Measurements from ENCODE around the gene CCDC69. TPM values are rescaled to one million over a fixed set of nuclear protein-coding genes. Genes with fewer than 3 reads are reported as not detected.
A peak's percentile ranks its signal among the peaks of the same experiment; 100 is the strongest.

CCDC69 gene
- total RNA-seq, 1 donor from 2014 or later: 45.8 TPM

- DNase-seq (ENCODE audit: low spot score) (no peak), ATAC-seq (no peak)
- intact Hi-C loops (cut with DNase I): no loop called here
These were observed 1.6 kb upstream of the CCDC69 start for GRCh38 chr5:151225475-151225874.

DNA sequence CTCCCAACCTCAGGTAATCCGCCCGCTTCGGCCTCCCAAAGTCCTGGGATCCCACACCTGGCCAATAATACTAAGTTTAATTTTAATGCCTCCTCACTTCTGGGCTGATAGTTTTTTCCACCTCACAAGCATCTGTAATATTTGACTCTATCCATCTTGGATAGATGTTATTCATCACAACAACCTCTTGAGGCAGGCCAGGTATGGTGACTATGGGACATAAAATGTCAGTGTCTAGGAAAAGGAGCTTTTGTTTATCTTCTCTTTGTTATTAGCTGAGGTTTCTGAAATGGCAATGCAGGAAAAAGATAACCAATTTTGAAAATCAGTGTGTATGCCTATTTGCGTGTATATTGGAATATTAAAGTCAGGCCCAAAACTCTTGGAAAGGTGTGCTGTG is 1.2 kb upstream of the CCDC69 start:
- intact Hi-C loops (cut with DNase I): no loop called here
- no peak for DNase-seq (ENCODE audit: low spot score)
- no peak for ATAC-seq

GRCh38 chr5:151224372-151224771 is 480 bp upstream of the CCDC69 start:
- no peak for DNase-seq (ENCODE audit: low spot score)
- intact Hi-C loops (cut with DNase I): no loop called here

GRCh38 chr5:151222790-151223446 is 974 bp downstream of the CCDC69 start:
- intact Hi-C loops (cut with DNase I): no loop called here
- no peak for DNase-seq (ENCODE audit: low spot score)

More at GRCh38 chr5:151224372-151224771, 480 bp upstream of the CCDC69 start:
- ATAC-seq: no peak

DNA sequence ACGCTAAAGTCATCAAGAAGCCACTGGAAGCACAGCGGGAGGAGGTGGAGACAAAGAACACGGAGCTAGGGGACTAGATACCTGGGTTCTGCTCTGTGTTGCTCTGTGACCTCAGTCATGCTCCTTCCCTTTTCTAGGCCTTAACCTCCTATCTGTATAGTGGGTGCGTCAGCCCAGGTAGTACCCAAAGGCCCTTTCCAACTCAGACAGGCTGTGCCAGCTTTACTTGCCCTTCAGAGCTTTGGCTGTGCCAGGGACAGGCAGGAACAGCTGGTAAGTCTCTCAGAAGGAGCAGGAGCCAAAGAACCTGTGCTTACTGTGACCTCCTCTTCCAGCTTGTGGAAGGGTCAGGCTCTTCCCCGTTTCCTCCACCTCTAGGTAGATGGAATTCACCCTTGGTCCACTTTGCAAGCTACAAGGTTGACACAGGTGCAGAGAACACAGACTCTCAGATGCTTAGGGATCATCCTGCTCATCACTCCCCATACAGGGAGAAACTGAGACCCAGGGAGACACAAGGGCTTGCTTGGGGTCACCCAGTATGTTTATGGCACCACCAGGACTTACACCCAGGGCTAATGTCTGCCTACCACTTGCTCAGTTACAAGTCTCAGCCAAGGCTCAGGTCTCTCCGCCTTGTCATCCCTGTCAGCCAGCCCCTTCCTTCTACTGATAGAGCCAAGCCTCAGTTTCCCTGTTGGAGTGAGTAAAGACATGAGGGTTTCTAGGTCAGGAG is 1.7 kb downstream of the CCDC69 start:
- no peak for ATAC-seq
- no peak for DNase-seq (ENCODE audit: low spot score)
- intact Hi-C loops (cut with DNase I): no loop called here

More at GRCh38 chr5:151222790-151223446, 974 bp downstream of the CCDC69 start:
- ATAC-seq: peak; percentile 72

- intact Hi-C loops (cut with DNase I): no loop called here
- ATAC-seq (no peak), DNase-seq (ENCODE audit: low spot score) (no peak)
These were observed 2.3 kb downstream of the CCDC69 start for GRCh38 chr5:151221574-151221973.

GRCh38 chr5:151219789-151220188 is 4.1 kb downstream of the CCDC69 start:
- ATAC-seq (no peak), DNase-seq (ENCODE audit: low spot score) (no peak)
- intact Hi-C loops (cut with DNase I): no loop called here

GRCh38 chr5:151219138-151219537 is 4.8 kb downstream of the CCDC69 start:
- ATAC-seq (no peak), DNase-seq (ENCODE audit: low spot score) (no peak)
- intact Hi-C loops (cut with DNase I): no loop called here

DNA sequence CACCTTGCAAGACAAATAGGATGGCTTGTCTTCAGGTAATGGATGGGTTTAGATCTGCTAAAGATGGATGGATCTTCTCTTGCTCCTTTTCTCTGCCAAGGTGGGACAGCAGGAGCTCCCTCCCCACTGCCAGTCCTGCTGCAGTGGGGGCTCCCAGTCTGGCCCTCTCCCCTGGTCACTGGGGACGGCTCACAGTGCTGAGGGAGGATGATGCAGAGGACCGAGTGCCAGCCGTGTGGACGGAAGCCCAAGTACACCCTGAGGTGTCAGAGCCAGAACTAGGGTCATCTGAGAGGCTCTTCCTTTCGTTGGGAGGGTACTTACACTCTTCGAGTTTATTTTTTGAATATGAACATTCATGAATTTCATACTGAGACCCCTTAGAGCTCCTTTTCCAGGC is 5.7 kb downstream of the CCDC69 start:
- intact Hi-C loops (cut with DNase I): no loop called here
- ATAC-seq: no peak
- no peak for DNase-seq (ENCODE audit: low spot score)

- DNase-seq (ENCODE audit: low spot score) (no peak), ATAC-seq (no peak)
- intact Hi-C loops (cut with DNase I): no loop called here
These were observed 7.1 kb downstream of the CCDC69 start for GRCh38 chr5:151216781-151217180.

- no peak for ATAC-seq
These were observed 8.4 kb downstream of the CCDC69 start for GRCh38 chr5:151215546-151215880.

DNA sequence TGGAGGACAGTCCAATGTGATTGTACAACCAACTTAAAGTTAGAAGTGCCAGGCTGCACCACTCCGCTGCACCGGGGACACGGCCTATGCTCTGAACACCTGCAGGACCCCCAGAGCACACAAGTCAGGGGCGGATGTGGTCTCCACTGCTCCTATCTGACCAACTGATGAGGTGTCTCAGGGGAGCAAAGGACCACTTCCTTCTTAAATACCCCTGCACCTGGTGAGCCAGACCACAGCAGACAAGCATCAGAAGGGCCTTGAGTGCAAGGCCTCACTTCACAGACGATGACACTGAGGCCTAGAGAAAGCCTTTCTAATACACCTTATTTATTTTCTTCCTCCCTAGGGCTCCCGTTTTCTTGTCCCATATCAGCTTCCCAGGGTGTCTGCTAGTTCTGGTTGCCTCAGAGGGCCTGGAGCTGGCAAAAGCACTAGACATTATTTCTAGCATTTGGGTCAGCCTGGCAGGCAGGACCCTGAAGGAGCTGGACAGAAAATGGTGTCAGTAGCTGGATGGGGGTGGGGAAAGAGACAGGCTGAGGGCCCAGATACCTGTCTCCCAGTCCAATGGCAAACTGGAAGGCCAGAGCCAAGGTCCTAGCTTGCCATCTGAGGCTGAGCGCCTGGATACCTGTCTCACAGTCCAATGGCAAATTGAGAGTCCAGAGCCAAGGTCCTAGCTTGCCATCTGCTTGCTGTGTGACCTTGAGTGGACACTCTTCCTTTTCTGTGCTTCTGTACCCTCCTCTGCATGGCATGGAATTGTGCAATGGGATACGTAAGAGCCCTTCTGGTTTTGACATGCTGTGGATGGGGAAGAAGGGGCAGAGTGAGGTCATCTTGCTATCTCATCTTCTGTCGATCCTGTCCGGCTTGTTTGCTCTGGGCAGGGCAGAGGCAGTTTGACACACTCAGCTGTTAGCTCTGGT is 9.0 kb downstream of the CCDC69 start:
- ATAC-seq (peak; percentile 6), DNase-seq (ENCODE audit: low spot score) (no peak)
- intact Hi-C loops (cut with DNase I): no loop called here

More at GRCh38 chr5:151215546-151215880, 8.4 kb downstream of the CCDC69 start:
- intact Hi-C loops (cut with DNase I): no loop called here
- DNase-seq (ENCODE audit: low spot score): no peak

DNA sequence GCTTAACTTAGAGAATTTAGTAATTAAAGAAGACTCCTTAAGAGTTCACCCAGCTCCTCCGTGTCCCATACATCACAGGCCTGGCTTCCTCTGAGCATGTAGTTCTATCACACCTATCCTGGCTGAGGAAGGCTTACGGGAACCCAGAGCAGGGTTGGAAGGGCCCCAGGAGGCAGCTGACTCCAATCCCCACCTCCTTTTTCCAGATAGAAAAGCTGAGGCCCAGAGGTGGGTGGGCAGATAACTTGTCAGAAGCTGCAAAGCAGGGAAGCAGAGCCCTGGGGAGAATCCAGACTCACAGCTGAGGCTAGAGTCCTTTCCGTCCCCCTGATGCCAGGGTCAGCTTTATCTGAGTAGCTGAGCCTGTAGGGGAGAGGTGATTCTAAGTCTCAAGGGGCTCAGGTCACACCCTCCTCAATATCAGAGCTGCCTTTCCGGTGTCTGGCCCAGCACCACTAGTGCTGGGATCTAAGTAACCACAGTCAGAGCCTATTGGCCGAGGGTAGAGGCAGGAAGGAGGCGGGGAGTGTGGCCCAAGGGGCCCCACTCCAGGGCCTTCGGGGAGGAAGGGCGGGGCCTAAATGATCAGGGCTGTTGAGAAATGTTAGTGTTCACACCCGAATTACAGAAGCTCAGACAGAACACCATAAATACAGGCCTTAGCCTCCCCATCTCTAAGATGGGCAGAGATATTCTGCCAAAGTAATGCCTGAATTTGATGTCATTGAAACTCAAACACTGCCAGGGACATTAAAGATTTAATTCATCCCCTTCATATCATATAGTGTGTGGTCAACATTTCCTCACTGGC is 9.9 kb downstream of the CCDC69 start:
- intact Hi-C loops (cut with DNase I): no loop called here
- ATAC-seq: peak; percentile 95
- peak; percentile 82 for DNase-seq (ENCODE audit: low spot score)

- intact Hi-C loops (cut with DNase I): no loop called here
- ATAC-seq (no peak), DNase-seq (ENCODE audit: low spot score) (no peak)
These were observed 11.5 kb downstream of the CCDC69 start for GRCh38 chr5:151212406-151212798.

DNA sequence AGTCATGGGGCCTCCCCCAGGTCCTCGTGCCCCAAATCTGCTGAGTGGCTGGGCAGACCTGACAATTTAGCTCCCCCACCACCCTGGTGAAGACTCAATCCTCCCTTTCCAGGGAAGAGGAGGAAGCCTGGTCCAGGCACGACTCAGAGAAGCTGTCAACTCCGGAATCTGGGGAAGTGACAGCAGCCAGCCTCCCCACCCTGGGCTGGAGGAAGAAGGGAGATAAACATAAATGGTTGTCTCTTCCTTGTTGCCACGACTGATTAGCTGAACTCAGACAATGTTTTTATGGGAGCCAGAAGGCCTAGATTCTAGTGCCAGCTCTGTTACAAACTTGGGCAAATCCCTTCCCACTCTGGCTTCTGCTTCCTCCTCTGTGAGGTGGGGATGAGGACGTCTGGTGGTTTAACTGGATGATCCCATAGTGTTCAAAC is 15.4 kb downstream of the CCDC69 start:
- ATAC-seq (peak; percentile 54), DNase-seq (ENCODE audit: low spot score) (no peak)
- intact Hi-C loops (cut with DNase I): no loop called here

- intact Hi-C loops (cut with DNase I): no loop called here
- ATAC-seq: no peak
- no peak for DNase-seq (ENCODE audit: low spot score)
These were observed 18.5 kb downstream of the CCDC69 start for GRCh38 chr5:151205411-151205810.

DNA sequence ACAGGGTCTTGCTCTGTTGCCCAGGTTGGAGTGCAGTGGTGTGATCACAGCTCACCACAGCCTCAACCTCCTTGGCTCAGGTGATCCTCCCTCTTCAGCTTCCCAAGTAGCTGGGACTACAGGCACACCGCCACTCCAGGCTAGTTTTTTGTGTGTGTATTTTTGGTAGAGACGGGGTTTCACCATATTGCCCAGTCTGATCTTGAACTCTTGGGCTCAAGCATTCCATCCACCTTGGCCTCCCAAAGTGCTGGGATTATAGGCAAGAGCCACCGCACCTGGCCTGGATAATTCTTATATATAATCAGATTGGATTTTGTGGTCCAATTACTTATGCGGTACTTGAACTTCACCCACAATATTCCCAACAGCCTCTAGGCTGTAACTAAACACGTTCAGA is 19.8 kb downstream of the CCDC69 start:
- intact Hi-C loops (cut with DNase I): no loop called here
- DNase-seq (ENCODE audit: low spot score) (no peak), ATAC-seq (no peak)

GRCh38 chr5:151202381-151203139 is 21.3 kb downstream of the CCDC69 start:
- ATAC-seq: no peak
- intact Hi-C loops (cut with DNase I): no loop called here
- no peak for DNase-seq (ENCODE audit: low spot score)

All from sciatic nerve (tissue), 2 donors.